ENCODE results near the gene RBFOX1.

GRCh38 chr16:7285520-7285919, 47.1 kb upstream of the RBFOX1 start:
- TF ChIP-seq CTCF (IDR thresholded peaks at IDR 0.05) = no peak
- no peak for TF ChIP-seq POLR2A (IDR thresholded peaks at IDR 0.05)

All from Peyer's patch (tissue), 4 donors.